ENCODE data around the gene APBB1IP. TPM values are rescaled to one million over a fixed set of nuclear protein-coding genes. Genes with fewer than 3 reads are reported as not detected.

Gene APBB1IP
- total RNA-seq, 1 donor from 2014 or later = 0.48 TPM

DNA sequence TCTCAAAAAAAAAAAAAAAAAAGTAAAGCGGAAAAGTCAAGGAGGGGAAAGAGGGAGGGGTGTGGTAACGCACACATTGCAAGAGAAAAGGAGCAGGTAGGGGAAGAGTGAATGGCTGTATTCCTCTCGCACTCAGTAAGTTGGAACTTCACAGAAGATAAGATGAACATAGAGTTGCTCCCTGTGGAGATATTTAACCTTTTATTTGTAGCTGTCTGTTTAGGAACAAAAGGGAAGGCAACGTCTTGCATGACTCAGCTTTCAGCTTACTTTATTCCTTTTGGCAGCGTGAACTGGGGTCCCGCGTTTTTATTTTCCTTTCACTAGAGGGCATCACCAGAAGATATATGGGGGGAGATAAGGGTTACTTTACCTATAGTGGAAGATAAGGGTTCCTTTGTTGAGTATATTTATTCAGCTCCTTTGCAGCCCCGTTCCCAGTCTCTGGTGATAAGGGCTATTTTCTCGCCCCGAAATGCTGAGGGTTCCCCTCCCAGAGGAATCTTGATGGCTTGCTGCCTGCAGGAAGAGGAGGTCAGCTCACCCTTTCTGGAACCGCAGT, 78.5 kb downstream of the APBB1IP start:
- TF ChIP-seq, protein P1, sequence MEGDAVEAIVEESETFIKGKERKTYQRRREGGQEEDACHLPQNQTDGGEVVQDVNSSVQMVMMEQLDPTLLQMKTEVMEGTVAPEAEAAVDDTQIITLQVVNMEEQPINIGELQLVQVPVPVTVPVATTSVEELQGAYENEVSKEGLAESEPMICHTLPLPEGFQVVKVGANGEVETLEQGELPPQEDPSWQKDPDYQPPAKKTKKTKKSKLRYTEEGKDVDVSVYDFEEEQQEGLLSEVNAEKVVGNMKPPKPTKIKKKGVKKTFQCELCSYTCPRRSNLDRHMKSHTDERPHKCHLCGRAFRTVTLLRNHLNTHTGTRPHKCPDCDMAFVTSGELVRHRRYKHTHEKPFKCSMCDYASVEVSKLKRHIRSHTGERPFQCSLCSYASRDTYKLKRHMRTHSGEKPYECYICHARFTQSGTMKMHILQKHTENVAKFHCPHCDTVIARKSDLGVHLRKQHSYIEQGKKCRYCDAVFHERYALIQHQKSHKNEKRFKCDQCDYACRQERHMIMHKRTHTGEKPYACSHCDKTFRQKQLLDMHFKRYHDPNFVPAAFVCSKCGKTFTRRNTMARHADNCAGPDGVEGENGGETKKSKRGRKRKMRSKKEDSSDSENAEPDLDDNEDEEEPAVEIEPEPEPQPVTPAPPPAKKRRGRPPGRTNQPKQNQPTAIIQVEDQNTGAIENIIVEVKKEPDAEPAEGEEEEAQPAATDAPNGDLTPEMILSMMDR (conservative IDR thresholded peaks at IDR 0.05) = no peak
- Mint-ChIP-seq H3K27me3 (no peaks in the 10 kb centered on the region), H3K4me3 (no peak overlapping the region), H3K4me1 (ENCODE audit: unreplicated experiment) (peaks cover 10% of the 10 kb centered on the region), H3K9me3 (peaks cover 8% of the 10 kb centered on the region), H3K27ac (no peak overlapping the region), H3K36me3 (no peaks in the 10 kb centered on the region)
- no peak for DNase-seq (ENCODE audit: extremely low spot score, unreplicated experiment)

GRCh38 chr10:26517141-26517867, 79.2 kb downstream of the APBB1IP start:
- DNase-seq (ENCODE audit: extremely low spot score, unreplicated experiment) = no peak
- Mint-ChIP-seq H3K9me3 (peaks cover 8% of the 10 kb centered on the region), H3K27ac (no peak overlapping the region), H3K4me1 (ENCODE audit: unreplicated experiment) (peaks cover 10% of the 10 kb centered on the region), H3K4me3 (no peak overlapping the region), H3K27me3 (no peaks in the 10 kb centered on the region), H3K36me3 (no peaks in the 10 kb centered on the region)
- TF ChIP-seq, protein P1 (conservative IDR thresholded peaks at IDR 0.05) = no peak

GRCh38 chr10:26519803-26520202, 81.7 kb downstream of the APBB1IP start:
- peaks cover 18% of the 10 kb centered on the region for H3K4me1 Mint-ChIP-seq (ENCODE audit: unreplicated experiment)
- H3K36me3 Mint-ChIP-seq = no peaks in the 10 kb centered on the region
- H3K9me3 Mint-ChIP-seq = peaks cover 8% of the 10 kb centered on the region
- DNase-seq (ENCODE audit: extremely low spot score, unreplicated experiment) = no peak
- H3K4me3 Mint-ChIP-seq = no peak overlapping the region
- no peak overlapping the region for H3K27ac Mint-ChIP-seq
- no peaks in the 10 kb centered on the region for H3K27me3 Mint-ChIP-seq
- TF ChIP-seq, protein P1 (conservative IDR thresholded peaks at IDR 0.05) = no peak

GRCh38 chr10:26520575-26520974, 82.4 kb downstream of the APBB1IP start:
- DNase-seq (ENCODE audit: extremely low spot score, unreplicated experiment) = no peak
- Mint-ChIP-seq H3K4me3 (no peak overlapping the region), H3K9me3 (peaks cover 8% of the 10 kb centered on the region)

DNA sequence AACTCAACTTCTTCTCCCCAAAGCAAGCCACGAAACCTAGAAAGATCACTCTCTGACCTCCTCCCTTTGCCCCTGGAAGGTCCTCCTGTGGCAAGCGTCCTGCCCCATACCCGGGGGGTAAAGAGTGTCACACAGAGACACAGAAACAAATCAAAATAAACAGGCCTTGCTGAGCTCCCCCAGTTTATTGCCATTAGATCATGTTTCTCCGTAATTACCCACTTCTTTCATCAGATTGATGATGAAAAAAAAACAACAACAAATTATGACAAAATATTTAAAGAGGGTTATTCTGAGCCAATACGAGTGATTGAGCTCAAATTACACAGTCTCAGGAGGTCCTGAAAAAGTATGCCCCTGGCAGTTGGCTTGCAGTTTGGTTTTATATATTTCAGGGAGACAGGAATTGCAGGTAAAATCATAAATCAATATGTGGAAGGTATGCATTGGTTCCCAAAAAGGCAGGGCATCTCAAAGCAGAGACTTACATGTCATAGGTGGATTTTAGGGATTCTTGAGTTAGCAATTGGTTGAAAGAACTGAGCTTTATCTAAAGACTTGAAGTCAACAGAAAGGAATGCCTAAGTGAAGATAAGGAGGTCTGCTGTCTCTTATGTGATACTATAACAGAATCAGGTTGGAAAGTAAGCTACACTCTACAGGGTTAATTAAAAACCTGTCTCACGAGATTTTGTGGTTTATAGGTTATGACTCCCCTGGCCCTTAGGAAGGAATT, 86.2 kb downstream of the APBB1IP start:
- TF ChIP-seq, protein P1 (conservative IDR thresholded peaks at IDR 0.05) = no peak
- Mint-ChIP-seq H3K4me1 (ENCODE audit: unreplicated experiment) (peaks cover 8% of the 10 kb centered on the region), H3K36me3 (no peaks in the 10 kb centered on the region), H3K27me3 (no peaks in the 10 kb centered on the region), H3K4me3 (no peak overlapping the region), H3K9me3 (peaks cover 8% of the 10 kb centered on the region), H3K27ac (peak overlapping the region; percentile 13)
- DNase-seq (ENCODE audit: extremely low spot score, unreplicated experiment) = no peak

More at GRCh38 chr10:26520575-26520974, 82.4 kb downstream of the APBB1IP start:
- TF ChIP-seq, protein P1 (conservative IDR thresholded peaks at IDR 0.05) = no peak
- no peak overlapping the region for H3K27ac Mint-ChIP-seq
- H3K36me3 Mint-ChIP-seq = no peaks in the 10 kb centered on the region
- no peaks in the 10 kb centered on the region for H3K27me3 Mint-ChIP-seq
- peaks cover 18% of the 10 kb centered on the region for H3K4me1 Mint-ChIP-seq (ENCODE audit: unreplicated experiment)
